ENCODE measurements around the gene FSTL4.
"Not testable (repeated sequence)": the region's sequence is repeated elsewhere in the genome, so short reads cannot be mapped to it uniquely, and the experiment has no call there.

FSTL4 gene

DNA sequence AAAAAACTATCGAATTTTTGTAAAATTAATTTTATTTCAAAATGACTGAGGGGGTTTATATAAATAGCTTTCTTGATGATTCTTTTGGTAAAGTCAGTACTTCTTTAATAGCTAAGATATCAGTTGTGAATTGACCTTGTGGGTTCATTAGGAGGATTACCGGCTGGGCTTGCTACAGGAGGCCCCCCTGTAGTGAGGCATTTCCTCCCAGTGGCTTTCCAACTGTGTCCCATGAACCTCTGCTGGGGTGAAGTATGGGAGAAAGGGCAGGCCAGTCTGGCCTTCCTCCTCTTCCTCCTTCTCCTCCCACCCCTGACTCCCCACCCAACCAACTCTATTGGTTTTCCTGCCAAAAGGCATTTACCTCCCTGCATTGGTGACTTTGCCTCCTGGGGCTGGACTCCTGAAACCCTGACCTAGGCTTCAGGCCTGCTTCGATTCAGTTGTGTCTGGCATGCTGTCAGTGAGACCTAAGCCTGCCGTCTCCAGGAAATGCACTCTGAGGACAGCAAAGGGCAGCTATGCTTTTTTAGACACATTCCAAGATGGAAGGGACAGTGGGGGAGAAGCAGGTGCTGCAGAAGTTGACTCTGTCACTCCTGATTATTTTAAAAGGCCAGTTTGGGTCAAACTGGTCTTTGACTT is 415.8 kb downstream of the FSTL4 start:
- no peak for ATAC-seq
- no peak overlapping the region for H3K4me3 Mint-ChIP-seq

DNA sequence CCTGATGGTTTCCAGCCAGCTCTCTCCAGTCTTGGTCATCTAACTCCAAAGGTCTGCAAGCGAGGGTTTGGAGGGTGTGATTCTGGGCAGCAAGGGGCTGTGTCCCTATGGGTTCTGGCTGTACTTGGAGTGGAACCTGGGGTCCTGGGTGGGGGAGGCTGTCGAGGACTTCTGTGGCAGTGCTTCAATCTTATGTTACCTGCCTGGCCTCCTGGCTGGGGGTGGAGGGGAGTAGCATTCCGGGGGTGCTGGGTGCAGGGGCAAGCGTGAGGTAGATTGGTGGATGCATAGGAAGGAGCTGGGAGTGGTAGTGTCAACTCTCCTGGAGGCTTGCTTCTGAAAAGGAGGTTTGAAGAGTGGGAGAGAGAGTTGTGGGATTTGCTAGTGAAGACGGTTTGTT is 417.1 kb downstream of the FSTL4 start:
- no peak for ATAC-seq
- Mint-ChIP-seq H3K36me3 (no peaks in the 10 kb centered on the region), H3K4me1 (no peaks in the 10 kb centered on the region), H3K9me3 (no peaks in the 10 kb centered on the region), H3K27ac (no peak overlapping the region), H3K4me3 (no peak overlapping the region)
- DNase-seq (ENCODE audit: low spot score in 2 of 2) = no peak

More for the DNA sequence above, 415.8 kb downstream of the FSTL4 start:
- DNase-seq (ENCODE audit: low spot score in 2 of 2) = no peak
- no peaks in the 10 kb centered on the region for H3K9me3 Mint-ChIP-seq
- H3K36me3 Mint-ChIP-seq = no peaks in the 10 kb centered on the region
- no peak overlapping the region for H3K27ac Mint-ChIP-seq
- no peaks in the 10 kb centered on the region for H3K4me1 Mint-ChIP-seq

DNA sequence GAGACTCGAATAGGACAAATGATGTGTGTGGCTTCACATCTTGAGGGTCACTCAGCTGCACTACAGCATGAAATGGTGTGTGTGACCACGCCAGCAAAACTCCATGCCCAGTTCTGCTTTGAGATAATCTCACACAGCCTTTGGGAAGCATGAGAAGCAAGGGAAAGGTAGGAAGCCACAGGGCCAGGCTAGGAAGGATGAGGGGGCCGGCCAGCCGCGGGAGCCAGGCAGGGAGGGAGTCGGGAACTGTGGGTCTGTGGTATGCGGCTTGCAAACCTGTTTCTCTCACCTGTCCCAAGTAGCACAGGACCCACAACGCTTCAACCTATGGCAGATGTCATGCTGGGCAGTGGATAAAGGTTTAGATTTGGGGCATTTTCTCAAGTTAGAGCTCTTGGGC is 418.5 kb downstream of the FSTL4 start:
- H3K9me3 Mint-ChIP-seq = no peaks in the 10 kb centered on the region
- no peak overlapping the region for H3K4me3 Mint-ChIP-seq
- DNase-seq (ENCODE audit: low spot score in 2 of 2) (no peak), ATAC-seq (no peak)
- no peaks in the 10 kb centered on the region for H3K4me1 Mint-ChIP-seq
- no peak overlapping the region for H3K27ac Mint-ChIP-seq
- H3K36me3 Mint-ChIP-seq = no peaks in the 10 kb centered on the region

- no peaks in the 10 kb centered on the region for H3K36me3 Mint-ChIP-seq
- no peak overlapping the region for H3K27ac Mint-ChIP-seq
- no peak overlapping the region for H3K4me3 Mint-ChIP-seq
- DNase-seq (ENCODE audit: low spot score in 2 of 2) = no peak
- no peaks in the 10 kb centered on the region for H3K4me1 Mint-ChIP-seq
- ATAC-seq = no peak
- H3K9me3 Mint-ChIP-seq = no peaks in the 10 kb centered on the region
These were observed 419.6 kb downstream of the FSTL4 start for GRCh38 chr5:133192716-133193115.

DNA sequence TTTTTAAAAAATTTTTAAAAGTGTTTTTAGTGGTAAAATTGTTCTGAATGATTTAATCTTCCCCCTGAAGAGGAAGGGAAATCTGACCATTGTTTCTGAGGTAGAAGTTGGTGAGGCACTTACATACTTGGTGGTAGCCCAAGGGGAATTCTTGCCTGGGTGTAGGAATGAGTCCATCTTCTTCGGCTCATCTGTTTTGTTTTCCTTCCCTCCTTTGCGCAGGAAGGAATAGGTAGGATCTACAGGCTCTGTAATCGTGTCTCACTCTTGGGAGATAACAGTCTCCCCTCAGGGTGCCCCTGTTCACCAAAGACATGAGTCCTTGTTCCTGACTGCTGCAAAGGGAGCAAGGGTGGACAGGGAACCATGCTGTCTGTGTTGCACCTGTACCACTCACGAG is 422.5 kb downstream of the FSTL4 start:
- H3K4me3 Mint-ChIP-seq = no peak overlapping the region
- no peak for ATAC-seq
- no peaks in the 10 kb centered on the region for H3K4me1 Mint-ChIP-seq
- no peak for DNase-seq (ENCODE audit: low spot score in 2 of 2)
- H3K9me3 Mint-ChIP-seq = no peaks in the 10 kb centered on the region
- H3K27ac Mint-ChIP-seq = no peak overlapping the region
- H3K36me3 Mint-ChIP-seq = no peaks in the 10 kb centered on the region

GRCh38 chr5:133179405-133179804 is 432.9 kb downstream of the FSTL4 start:
- H3K27ac Mint-ChIP-seq = no peak overlapping the region
- no peak for ATAC-seq
- no peaks in the 10 kb centered on the region for H3K4me1 Mint-ChIP-seq
- no peak for DNase-seq (ENCODE audit: low spot score in 2 of 2)
- no peaks in the 10 kb centered on the region for H3K9me3 Mint-ChIP-seq
- H3K4me3 Mint-ChIP-seq = no peak overlapping the region
- no peaks in the 10 kb centered on the region for H3K36me3 Mint-ChIP-seq

DNA sequence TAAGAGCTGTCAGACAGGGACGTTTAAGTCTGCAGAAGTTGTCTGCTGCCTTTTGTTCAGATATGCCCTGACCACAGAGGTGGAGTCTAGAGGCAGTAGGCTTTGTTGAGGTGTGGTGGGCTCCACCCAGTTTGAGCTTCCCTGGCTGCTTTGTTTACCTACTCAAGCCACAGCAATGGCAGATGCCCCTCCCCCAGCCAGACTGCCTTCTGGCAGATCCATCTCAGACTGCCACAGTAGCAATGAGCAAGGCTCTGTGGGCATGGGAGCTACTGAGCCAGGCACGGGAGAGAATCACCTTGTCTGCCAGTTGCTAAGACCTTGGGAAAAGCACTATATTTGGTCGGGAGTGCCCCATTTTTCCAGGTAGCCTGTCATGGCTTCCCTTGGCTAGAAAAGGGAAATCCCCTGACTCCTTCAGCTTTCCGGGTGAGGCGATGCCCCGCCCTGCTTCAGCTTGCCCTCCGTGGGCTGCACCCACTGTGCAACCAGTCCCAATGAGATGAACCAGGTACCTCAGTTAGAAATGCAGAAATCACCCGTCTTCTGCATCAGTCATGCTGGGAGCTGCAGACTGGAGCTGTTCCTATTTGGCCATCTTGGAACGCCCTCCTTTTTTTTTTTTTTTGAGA is 441.5 kb downstream of the FSTL4 start:
- not testable (repeated sequence) for DNase-seq (ENCODE audit: low spot score in 2 of 2); H3K36me3 Mint-ChIP-seq; ATAC-seq; H3K4me1 Mint-ChIP-seq; H3K27ac Mint-ChIP-seq; H3K9me3 Mint-ChIP-seq
- peak overlapping the region; percentile 24 for H3K4me3 Mint-ChIP-seq

DNA sequence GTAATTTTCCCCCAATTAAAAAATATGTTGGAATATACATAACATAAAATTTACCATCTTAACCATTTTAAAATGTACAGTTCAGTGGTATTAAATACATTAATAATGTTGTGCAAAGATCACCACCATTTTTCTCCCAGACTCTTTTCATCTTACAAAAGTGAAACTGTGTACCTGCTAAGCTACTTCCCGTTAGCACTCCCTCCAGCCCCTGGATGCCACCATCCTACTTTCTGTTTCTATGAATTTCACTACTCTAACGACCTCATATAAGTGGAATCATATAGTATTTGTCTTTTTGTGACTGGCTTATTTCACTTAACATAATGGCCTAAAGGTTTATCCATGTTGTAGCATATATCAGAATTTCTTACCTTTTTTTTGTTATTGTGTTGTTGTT is 447.6 kb downstream of the FSTL4 start:
- DNase-seq (ENCODE audit: low spot score in 2 of 2) (no peak), ATAC-seq (no peak)
- H3K9me3 Mint-ChIP-seq = peaks cover 3% of the 10 kb centered on the region
- H3K4me3 Mint-ChIP-seq = no peak overlapping the region
- no peak overlapping the region for H3K27ac Mint-ChIP-seq
- H3K4me1 Mint-ChIP-seq = no peaks in the 10 kb centered on the region
- no peaks in the 10 kb centered on the region for H3K36me3 Mint-ChIP-seq

DNA sequence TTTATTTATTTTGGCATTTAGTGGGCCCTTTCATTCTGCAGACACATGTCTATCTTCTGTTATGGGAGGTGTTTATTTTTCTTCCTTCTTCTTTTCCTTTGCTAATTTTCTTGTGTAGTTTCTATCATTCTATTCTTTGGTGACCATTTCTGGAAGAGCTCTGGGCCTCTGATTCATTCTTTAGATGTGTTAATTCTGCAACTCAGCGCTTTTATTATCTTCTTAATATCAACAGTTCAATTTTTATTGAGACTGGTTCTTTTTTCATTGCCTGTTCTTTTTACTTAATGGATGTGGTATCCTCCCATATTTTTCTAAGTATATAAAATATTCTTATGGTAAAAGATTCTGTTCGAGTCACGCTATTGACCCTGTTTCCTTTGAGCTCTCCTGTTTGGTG is 448.5 kb downstream of the FSTL4 start:
- H3K27ac Mint-ChIP-seq = no peak overlapping the region
- H3K4me1 Mint-ChIP-seq = no peaks in the 10 kb centered on the region
- ATAC-seq = no peak
- H3K36me3 Mint-ChIP-seq = no peaks in the 10 kb centered on the region
- no peak overlapping the region for H3K4me3 Mint-ChIP-seq
- DNase-seq (ENCODE audit: low spot score in 2 of 2) = no peak
- H3K9me3 Mint-ChIP-seq = no peaks in the 10 kb centered on the region

- H3K4me3 Mint-ChIP-seq = no peak overlapping the region
- no peak overlapping the region for H3K27ac Mint-ChIP-seq
- no peak for ATAC-seq
- no peak for DNase-seq (ENCODE audit: low spot score in 2 of 2)
- no peaks in the 10 kb centered on the region for H3K9me3 Mint-ChIP-seq
- H3K36me3 Mint-ChIP-seq = no peaks in the 10 kb centered on the region
- H3K4me1 Mint-ChIP-seq = no peaks in the 10 kb centered on the region
These were observed 452.8 kb downstream of the FSTL4 start for GRCh38 chr5:133159543-133159942.

DNA sequence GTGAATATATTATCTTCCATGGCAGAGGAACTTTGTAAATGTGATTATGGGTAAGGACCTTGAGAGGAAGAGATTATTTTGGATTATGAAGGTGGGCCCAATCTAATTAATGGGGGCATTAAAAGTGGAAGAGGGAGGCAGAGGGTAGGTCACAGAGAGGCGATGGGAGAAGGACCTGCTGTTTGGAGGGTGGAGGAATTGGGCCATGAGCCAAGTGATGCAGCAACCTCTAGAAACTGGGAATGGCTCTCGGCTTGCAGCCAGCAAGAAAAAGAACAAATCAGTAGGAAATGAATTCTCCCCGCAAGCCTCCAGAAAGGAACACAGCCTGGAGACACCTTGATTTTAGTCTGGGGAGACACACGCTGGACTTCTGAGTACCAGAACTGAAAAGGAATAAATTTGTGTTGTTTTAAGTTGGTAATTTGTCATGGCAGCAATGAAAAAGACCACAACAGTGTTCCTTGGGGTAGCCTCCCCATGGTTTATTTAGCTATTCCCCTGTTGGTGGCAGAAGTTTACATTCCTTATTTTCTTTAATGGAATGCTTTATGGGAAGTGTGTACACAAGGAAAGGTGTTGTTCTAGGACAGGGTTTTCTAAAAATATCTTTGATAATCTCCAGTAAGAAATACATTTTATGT is 456.9 kb downstream of the FSTL4 start:
- no peaks in the 10 kb centered on the region for H3K4me1 Mint-ChIP-seq
- H3K4me3 Mint-ChIP-seq = no peak overlapping the region
- ATAC-seq (no peak), DNase-seq (ENCODE audit: low spot score in 2 of 2) (no peak)
- no peaks in the 10 kb centered on the region for H3K36me3 Mint-ChIP-seq
- H3K27ac Mint-ChIP-seq = no peak overlapping the region
- no peaks in the 10 kb centered on the region for H3K9me3 Mint-ChIP-seq

- Mint-ChIP-seq H3K9me3 (no peaks in the 10 kb centered on the region), H3K36me3 (no peaks in the 10 kb centered on the region), H3K4me3 (no peak overlapping the region), H3K27ac (no peak overlapping the region), H3K4me1 (no peaks in the 10 kb centered on the region)
- DNase-seq (ENCODE audit: low spot score in 2 of 2) (no peak), ATAC-seq (no peak)
These were observed 457.9 kb downstream of the FSTL4 start for GRCh38 chr5:133154274-133155075.

GRCh38 chr5:133150909-133151544 is 461.3 kb downstream of the FSTL4 start:
- no peak overlapping the region for H3K27ac Mint-ChIP-seq
- no peak for ATAC-seq
- DNase-seq (ENCODE audit: low spot score in 2 of 2) = no peak
- no peaks in the 10 kb centered on the region for H3K36me3 Mint-ChIP-seq
- no peaks in the 10 kb centered on the region for H3K4me1 Mint-ChIP-seq
- no peak overlapping the region for H3K4me3 Mint-ChIP-seq
- no peaks in the 10 kb centered on the region for H3K9me3 Mint-ChIP-seq

DNA sequence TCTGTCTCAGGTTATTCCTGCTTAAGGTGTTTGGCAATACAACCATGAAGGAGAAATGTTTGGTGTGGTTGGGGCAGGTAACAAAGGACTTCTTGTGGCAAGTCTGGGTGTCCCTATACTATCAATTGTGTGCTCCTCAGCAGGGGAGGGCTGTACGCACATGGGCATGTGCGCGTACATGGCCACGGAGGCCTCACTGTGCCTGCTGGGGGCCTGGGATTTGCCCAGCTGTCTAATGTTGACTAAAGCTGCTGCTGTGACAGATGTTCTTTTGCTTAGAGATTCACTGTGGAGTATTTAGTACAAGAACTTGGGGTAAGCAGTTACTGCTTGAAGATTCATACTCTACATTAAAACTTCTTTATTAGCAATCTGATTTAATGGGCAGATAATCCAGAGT is 463.0 kb downstream of the FSTL4 start:
- Mint-ChIP-seq H3K27ac (no peak overlapping the region), H3K4me3 (no peak overlapping the region), H3K4me1 (no peaks in the 10 kb centered on the region), H3K36me3 (no peaks in the 10 kb centered on the region), H3K9me3 (no peaks in the 10 kb centered on the region)
- DNase-seq (ENCODE audit: low spot score in 2 of 2) (no peak), ATAC-seq (no peak)

- DNase-seq (ENCODE audit: low spot score in 2 of 2) (no peak), ATAC-seq (no peak)
- no peak overlapping the region for H3K4me3 Mint-ChIP-seq
- no peaks in the 10 kb centered on the region for H3K4me1 Mint-ChIP-seq
- H3K9me3 Mint-ChIP-seq = no peaks in the 10 kb centered on the region
- H3K36me3 Mint-ChIP-seq = no peaks in the 10 kb centered on the region
- no peak overlapping the region for H3K27ac Mint-ChIP-seq
These were observed 464.4 kb downstream of the FSTL4 start for GRCh38 chr5:133147815-133148567.

All from stimulated activated effector memory CD8-positive, alpha-beta T cell treated with anti-CD3 and anti-CD28 coated beads, Interleukin-12 subunit alpha, Interleukin-12 subunit beta, amount 100 ng/mL, for 72 hours (primary cell).